Measurements from ENCODE around the gene ORM2.
"Not testable (repeated sequence)": the region's sequence is repeated elsewhere in the genome, so short reads cannot be mapped to it uniquely, and the experiment has no call there.

The ORM2 gene

GRCh38 chr9:114332474-114333040 is 2.9 kb downstream of the ORM2 start:
- DNase-seq = not testable (repeated sequence)

- not testable (repeated sequence) for DNase-seq
Observed at GRCh38 chr9:114333718-114334117, 4.0 kb downstream of the ORM2 start.

- DNase-seq = no peak
Observed at GRCh38 chr9:114334490-114334889, 4.8 kb downstream of the ORM2 start.

GRCh38 chr9:114335745-114336144 is 6.1 kb downstream of the ORM2 start:
- no peak for DNase-seq

- no peak for DNase-seq
Observed at GRCh38 chr9:114336157-114336556, 6.5 kb downstream of the ORM2 start.

GRCh38 chr9:114336699-114337395 is 7.2 kb downstream of the ORM2 start:
- no peak for DNase-seq

- no peak for DNase-seq
Observed at GRCh38 chr9:114338187-114338586, 8.5 kb downstream of the ORM2 start.

GRCh38 chr9:114339130-114339908 is 9.7 kb downstream of the ORM2 start:
- DNase-seq = no peak

- no peak for DNase-seq
Observed at GRCh38 chr9:114341152-114341830, 11.6 kb downstream of the ORM2 start.

- no peak for DNase-seq
Observed at GRCh38 chr9:114341991-114342390, 12.3 kb downstream of the ORM2 start.

- DNase-seq = no peak
Observed at GRCh38 chr9:114342755-114343440, 13.2 kb downstream of the ORM2 start.

GRCh38 chr9:114343471-114344187 is 14.0 kb downstream of the ORM2 start:
- no peak for DNase-seq

- DNase-seq = no peak
Observed at GRCh38 chr9:114344188-114344566, 14.5 kb downstream of the ORM2 start.

- no peak for DNase-seq
Observed at GRCh38 chr9:114344692-114345091, 15.0 kb downstream of the ORM2 start.

GRCh38 chr9:114345493-114346065 is 15.9 kb downstream of the ORM2 start:
- no peak for DNase-seq

- DNase-seq = no peak
Observed at GRCh38 chr9:114346146-114346545, 16.5 kb downstream of the ORM2 start.

GRCh38 chr9:114347675-114348074 is 18.0 kb downstream of the ORM2 start:
- DNase-seq = no peak

- DNase-seq = no peak
Observed at GRCh38 chr9:114348261-114348905, 18.7 kb downstream of the ORM2 start.

- DNase-seq = no peak
Observed at GRCh38 chr9:114348906-114349482, 19.3 kb downstream of the ORM2 start.

- DNase-seq = no peak
Observed at GRCh38 chr9:114349713-114350480, 20.2 kb downstream of the ORM2 start.
